ENCODE measurements around the gene ZBTB18. TPM values are rescaled to one million over a fixed set of nuclear protein-coding genes. Genes with fewer than 3 reads are reported as not detected.

Gene ZBTB18
- total RNA-seq, 2 donors from 2014 or later: 14.2 to 40.8 TPM

GRCh38 chr1:244022864-244023440 lies 28.1 kb upstream of the ZBTB18 start:
- TF ChIP-seq CTCF (IDR thresholded peaks at IDR 0.05): no peak
- TF ChIP-seq POLR2A (IDR thresholded peaks at IDR 0.05): no peak
- no peak for TF ChIP-seq POLR2AphosphoS5 (IDR thresholded peaks at IDR 0.05)
- intact Hi-C loops (cut with DNase I): no loop called here
- Histone ChIP-seq H3K27me3 (replicated peaks; ENCODE audit: insufficient read depth) (no peaks in the 10 kb centered on the region), H3K4me3 (no peak overlapping the region), H3K9me3 (no peaks in the 10 kb centered on the region), H3K27ac (no peak overlapping the region), H3K4me1 (replicated peaks) (no peaks in the 10 kb centered on the region), H3K36me3 (no peaks in the 10 kb centered on the region)
- DNase-seq (ENCODE audit: low spot score): no peak
- 80% methylated on average over 9 of the region's 9 CpGs for WGBS

DNA sequence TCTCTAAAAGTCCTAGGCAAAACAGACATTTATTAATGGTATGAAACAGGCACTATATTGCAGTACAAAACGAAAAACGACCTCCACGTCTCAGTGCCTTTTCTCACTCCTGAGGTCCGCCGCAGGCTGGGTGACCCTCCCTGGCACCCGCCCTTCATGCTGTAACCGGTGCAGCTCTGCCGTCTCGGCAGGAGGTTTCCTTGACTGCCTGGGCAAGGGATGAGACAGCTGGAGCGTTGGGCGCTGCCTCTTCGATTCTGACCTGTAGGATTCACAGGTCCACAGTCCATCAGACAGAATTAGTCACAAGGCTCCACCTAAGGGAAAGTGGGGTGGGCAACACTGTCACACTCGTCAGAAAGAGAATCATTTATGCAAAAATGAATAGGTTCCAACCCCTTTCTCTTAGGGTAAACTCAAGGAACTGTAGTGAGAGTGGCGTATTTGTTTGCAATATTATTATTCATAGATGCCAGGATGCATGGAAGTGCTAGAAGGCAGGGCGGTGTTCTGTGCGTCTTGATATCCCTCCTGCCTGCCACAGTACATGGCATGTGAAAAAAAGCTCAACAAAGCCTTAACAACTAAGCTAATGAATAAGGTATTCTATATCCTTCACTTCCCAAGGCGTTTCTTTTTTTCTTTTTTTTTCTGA lies 23.5 kb upstream of the ZBTB18 start:
- WGBS: 83% methylated on average over 17 of the region's 17 CpGs
- intact Hi-C loops (cut with DNase I): no loop called here
- no peaks in the 10 kb centered on the region for H3K27me3 ChIP-seq (replicated peaks; ENCODE audit: insufficient read depth)
- H3K27ac ChIP-seq: no peak overlapping the region
- H3K9me3 ChIP-seq: no peaks in the 10 kb centered on the region
- no peak for DNase-seq (ENCODE audit: low spot score)
- TF ChIP-seq POLR2AphosphoS5 (IDR thresholded peaks at IDR 0.05) (no peak), POLR2A (IDR thresholded peaks at IDR 0.05) (no peak), CTCF (IDR thresholded peaks at IDR 0.05) (no peak)
- H3K36me3 ChIP-seq: no peaks in the 10 kb centered on the region
- H3K4me3 ChIP-seq: no peak overlapping the region
- H3K4me1 ChIP-seq (replicated peaks): no peaks in the 10 kb centered on the region

GRCh38 chr1:244028701-244029100 lies 22.4 kb upstream of the ZBTB18 start:
- DNase-seq (ENCODE audit: low spot score): no peak
- no peaks in the 10 kb centered on the region for H3K9me3 ChIP-seq
- no peak overlapping the region for H3K27ac ChIP-seq
- no peaks in the 10 kb centered on the region for H3K36me3 ChIP-seq
- TF ChIP-seq POLR2AphosphoS5 (IDR thresholded peaks at IDR 0.05) (peak; percentile 22), CTCF (IDR thresholded peaks at IDR 0.05) (no peak)
- no peaks in the 10 kb centered on the region for H3K4me1 ChIP-seq (replicated peaks)
- intact Hi-C loops (cut with DNase I): no loop called here
- 24% methylated on average over 3 of the region's 3 CpGs for WGBS
- H3K27me3 ChIP-seq (replicated peaks; ENCODE audit: insufficient read depth): no peaks in the 10 kb centered on the region
- H3K4me3 ChIP-seq: no peak overlapping the region

DNA sequence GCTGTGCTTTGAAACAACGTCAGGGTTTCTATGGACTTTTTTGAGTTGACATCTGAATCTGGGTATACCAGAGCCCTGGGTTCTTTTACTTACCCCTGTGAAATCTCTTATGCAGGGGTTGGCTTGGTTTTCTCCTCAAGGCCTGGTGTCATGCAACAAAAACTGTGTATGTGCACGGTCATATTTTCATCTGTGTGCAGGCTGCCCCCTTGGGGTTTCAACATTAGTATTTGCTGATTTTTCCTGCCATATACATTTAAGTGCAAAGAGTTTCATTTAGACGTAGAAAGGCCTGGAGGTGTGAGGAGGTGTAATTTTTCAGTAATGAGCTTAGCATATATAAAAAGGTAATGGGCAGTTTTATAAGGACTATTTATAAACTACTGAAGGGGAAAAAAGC lies 22.0 kb upstream of the ZBTB18 start:
- Histone ChIP-seq H3K36me3 (no peaks in the 10 kb centered on the region), H3K4me3 (no peak overlapping the region), H3K27ac (no peak overlapping the region), H3K27me3 (replicated peaks; ENCODE audit: insufficient read depth) (no peaks in the 10 kb centered on the region), H3K9me3 (no peaks in the 10 kb centered on the region), H3K4me1 (replicated peaks) (no peaks in the 10 kb centered on the region)
- 43% methylated on average over 3 of the region's 3 CpGs for WGBS
- no peak for DNase-seq (ENCODE audit: low spot score)
- TF ChIP-seq CTCF (IDR thresholded peaks at IDR 0.05) (no peak), POLR2AphosphoS5 (IDR thresholded peaks at IDR 0.05) (no peak), POLR2A (IDR thresholded peaks at IDR 0.05) (no peak)
- intact Hi-C loops (cut with DNase I): no loop called here

DNA sequence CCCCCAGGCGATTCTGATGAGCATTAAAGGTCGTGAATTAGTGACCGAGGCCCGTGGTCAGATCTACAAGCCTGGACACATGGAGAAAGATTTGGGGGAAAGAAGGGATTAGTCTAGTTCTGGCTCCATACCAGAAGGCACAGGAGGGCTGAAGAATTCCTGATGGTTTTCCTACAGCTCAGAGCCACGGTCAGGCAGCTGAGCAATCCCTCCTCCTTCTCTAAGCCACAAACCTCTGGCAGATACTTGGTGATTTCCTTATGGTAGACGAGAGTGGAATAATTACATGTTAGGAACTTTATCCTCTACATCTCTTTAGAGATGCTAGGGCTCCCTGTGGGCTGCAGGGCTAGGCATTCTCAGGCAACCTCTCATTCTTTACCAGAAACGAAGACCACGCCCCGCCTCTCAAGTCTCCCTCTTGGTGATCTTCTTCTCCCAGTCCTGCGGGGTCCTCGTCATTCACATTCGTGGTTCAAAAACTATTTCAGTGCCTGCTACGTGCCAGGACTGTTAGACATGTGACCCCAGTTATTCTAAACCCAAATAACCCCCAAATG lies 20.5 kb upstream of the ZBTB18 start:
- WGBS: 80% methylated on average over 13 of the region's 13 CpGs
- TF ChIP-seq CTCF (IDR thresholded peaks at IDR 0.05) (no peak), POLR2A (IDR thresholded peaks at IDR 0.05) (no peak), POLR2AphosphoS5 (IDR thresholded peaks at IDR 0.05) (no peak)
- intact Hi-C loops (cut with DNase I): no loop called here

More for the DNA sequence above, 20.5 kb upstream of the ZBTB18 start:
- Histone ChIP-seq H3K36me3 (no peaks in the 10 kb centered on the region), H3K27me3 (replicated peaks; ENCODE audit: insufficient read depth) (no peaks in the 10 kb centered on the region), H3K4me1 (replicated peaks) (no peaks in the 10 kb centered on the region), H3K9me3 (no peaks in the 10 kb centered on the region), H3K27ac (no peak overlapping the region), H3K4me3 (no peak overlapping the region)
- DNase-seq (ENCODE audit: low spot score): no peak
